ENCODE measurements around the gene ADCY7.

Gene ADCY7

DNA sequence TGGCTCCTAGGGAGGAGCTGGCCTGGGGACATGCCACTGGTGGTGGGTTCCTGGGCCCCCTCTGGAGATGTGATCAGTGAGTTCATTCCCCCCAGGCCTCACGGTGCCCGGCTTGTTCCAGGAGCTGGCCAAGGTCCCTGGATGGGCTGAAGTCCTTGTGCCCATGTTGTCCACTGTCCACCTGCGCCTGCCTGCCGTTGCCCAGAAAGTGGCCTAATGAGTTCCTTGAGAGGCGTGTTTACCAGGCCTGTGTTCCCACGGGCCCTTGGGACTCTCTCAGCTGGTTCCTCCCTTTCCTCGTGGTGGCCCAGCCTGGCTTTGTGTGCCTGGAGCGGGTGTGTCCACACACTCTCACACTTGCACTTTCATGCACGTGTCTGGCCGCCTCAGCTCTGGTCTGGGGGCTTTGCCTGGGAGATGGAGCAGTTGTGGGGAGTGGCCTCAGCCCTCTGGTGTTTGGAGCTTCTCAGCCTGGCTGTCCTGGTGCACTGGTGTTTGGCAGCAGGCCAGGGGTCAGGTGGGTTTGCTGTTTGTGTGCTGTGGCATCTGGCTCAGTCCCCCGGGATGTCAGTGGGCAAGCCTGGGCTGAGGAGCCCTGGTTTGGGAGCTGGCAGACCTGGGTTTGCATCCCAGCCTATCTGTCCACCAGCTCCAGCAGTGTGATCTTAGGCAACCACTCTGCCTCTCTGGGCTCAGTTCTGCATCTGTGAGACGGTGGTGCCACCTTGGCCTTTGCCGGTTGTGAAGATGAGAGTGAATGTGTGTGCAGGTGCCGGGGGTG, 18.0 kb downstream of the ADCY7 start:
- no peak for DNase-seq

GRCh38 chr16:50285406-50286003, 19.2 kb downstream of the ADCY7 start:
- no peak for DNase-seq

GRCh38 chr16:50286681-50287080, 20.3 kb downstream of the ADCY7 start:
- DNase-seq, result no peak

GRCh38 chr16:50288026-50288425, 21.7 kb downstream of the ADCY7 start:
- DNase-seq, result no peak

DNA sequence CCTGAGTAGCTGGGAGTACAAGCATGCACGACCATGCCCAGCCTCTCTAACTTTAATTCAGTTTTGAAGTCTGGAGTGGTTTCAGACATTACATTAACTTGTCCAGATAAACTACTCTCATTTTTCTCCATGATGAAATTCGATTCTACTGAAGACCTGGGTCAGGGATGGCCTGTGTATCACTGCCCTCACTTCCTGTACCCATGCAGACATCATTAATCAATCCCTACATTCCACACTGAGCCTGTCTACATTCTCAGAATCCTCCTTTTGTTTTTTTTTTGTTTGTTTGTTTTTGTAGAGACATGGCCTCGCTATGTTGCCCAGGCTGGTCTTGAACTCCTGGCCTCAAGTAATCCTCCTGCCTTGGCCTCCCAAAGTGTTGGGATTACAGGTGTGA, 22.6 kb downstream of the ADCY7 start:
- DNase-seq, result no peak

DNA sequence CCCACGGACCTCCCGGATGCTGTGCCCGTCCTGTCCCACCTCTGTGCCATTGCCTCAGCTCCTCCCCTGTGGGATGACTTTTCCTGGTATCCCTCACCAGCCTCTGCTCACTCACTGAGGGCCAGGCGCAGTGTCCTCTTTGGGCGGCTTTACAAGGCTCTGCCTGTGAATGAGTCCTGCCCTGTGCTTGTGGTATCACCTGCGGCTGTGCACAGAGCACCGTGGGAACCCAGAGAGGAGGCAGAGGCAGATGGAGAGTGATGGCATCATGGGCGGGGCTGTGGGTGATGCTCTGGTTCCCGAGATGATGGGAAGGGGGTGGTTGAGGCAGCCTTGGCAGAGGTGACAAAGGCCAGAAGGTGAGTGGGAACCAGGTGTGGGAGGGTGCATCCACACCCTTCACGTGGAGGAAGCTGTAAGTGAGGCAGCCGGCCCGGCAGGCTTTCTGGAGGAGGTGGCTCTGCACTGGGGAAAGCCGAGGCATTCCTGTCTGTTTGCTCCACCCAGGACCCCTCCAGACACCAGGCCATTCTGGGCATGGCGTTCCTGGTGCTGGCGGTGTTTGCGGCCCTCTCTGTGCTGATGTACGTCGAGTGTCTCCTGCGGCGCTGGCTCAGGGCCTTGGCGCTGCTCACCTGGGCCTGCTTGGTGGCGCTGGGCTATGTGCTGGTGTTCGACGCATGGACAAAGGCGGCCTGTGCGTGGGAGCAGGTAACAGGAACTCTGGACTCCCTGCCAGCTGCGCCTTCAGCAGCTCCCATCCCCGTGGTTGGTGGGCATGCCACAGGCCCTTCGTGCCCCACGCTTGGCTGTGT, 23.8 kb downstream of the ADCY7 start:
- no peak for DNase-seq

- DNase-seq, result no peak
Observed at GRCh38 chr16:50290856-50291255, 24.5 kb downstream of the ADCY7 start.

DNA sequence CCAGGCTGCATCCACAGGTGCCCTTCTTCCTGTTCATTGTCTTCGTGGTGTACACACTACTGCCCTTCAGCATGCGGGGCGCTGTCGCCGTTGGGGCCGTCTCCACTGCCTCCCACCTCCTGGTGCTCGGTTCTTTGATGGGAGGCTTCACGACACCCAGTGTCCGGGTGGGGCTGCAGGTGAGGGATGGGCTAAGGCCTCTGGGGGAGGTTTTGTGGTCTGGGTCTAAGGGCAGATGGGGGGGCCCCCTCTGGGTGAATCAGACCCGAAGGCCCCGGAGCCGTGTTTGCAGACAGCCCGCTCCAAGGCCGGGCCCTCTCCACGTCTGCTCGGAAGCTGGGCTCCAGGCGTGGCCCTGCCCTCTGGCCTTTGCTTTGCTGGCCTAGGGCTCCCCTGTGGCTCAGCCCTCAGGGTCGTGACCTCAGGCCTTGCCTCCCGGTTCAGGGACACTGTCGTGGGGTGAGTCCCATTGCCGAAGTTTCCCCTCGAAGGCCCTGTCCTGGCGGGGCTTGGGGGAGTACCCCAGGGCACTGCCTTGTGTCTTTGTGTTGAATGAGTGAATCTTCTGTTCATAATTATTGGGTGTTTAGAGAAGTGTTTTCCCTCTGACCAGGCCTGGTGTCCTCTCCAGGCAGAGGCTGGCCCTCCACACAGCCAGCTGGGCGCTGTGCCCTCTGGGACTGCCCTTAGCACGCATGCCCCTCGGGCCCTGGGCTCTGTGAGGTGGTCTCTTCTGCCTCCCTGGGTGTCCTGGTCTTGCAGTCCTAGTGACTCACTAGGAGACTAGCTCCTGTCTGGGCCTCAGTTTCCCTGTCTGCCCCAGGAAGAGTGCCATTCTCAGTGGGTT, 25.6 kb downstream of the ADCY7 start:
- no peak for DNase-seq

- no peak for DNase-seq
Observed at GRCh38 chr16:50292566-50292948, 26.2 kb downstream of the ADCY7 start.

GRCh38 chr16:50293041-50293783, 26.9 kb downstream of the ADCY7 start:
- no peak for DNase-seq

GRCh38 chr16:50293994-50294855, 27.9 kb downstream of the ADCY7 start:
- DNase-seq, result no peak

- DNase-seq, result no peak
Observed at GRCh38 chr16:50294955-50295354, 28.6 kb downstream of the ADCY7 start.

DNA sequence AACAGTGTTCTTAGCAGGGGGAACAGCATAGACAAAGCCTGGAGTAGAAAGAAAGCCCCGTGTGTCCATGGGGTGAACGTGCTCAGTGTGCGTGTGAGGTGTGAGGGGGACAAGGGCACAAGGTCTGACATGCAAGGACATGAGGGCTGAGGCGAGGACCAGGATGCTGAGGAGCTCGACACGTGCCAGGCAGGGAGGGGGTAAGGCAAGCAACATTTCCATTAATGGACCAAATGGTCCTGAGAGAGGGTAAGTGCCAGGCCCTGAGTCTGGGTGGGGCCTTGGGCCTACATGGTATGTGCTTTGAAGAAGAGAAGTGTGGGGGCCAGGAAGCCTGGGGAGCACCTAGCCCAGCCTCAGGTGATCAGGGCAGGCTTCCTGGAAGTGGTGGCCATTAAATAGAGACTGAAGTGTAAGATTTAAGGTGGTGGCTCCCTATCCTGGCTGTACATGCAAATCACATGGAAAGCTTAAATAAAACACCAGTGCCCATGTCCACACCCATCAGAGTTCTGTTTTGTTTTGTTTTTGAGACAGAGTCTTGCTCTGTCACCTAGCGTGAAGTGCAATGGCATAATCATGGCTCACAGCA, 29.3 kb downstream of the ADCY7 start:
- DNase-seq, result no peak

DNA sequence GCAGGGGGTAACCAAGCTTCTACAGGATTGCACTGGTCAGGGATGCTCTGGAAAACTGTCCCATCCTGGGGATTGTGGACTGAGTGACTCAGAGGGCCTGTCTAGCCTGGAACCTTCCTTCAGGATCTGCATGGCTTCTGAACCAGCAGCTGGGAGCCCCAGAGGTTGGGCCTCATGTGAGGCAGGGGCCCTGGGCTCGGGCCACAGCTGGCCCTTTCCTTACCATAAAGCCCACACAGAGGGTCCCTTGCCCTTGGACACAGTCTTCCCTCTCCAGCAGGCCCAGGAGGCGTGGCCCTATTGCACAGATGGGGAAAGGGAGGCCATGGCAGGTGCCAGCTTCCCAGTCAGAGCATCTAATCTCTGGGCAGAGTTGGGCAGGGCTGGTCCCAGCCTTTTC, 30.5 kb downstream of the ADCY7 start:
- no peak for DNase-seq

DNA sequence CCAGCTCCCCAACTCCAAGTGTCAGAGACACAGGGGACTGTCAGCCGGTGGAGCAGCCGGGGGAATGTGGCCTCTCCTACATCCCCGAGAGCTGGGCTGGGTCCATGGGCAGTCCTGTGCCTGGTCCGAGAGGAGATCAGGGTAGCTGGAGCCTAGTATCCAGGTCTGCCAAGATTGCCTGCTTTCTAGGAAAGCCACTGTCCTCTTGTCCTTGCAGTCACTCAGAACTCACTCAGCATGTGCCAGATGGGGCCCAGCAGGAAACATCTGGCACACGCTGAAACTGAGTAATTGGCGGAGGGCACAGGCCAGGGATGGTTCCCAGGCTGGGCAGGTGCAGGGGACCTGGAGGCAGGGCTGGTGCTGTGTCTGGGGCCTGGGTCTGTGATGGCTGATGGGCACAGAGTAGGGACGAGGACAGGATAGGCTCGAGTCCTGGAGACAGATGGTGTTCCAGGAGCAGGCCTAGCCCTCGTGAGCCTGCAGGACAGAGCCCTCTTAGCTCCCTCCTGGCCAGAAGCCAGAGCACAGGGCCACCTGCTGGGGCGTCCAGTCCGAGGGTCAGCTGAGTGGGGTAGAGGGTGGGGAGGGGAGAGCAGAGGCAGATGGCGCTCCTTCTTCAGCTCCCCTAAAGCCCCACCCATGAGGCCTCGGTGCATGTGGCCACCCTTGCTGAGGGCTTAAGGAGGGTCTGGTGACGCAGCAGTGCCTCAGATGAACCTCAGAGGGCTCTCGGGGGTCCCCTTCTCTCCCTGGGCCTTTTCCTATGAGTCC, 31.1 kb downstream of the ADCY7 start:
- DNase-seq, result no peak

- no peak for DNase-seq
Observed at GRCh38 chr16:50298075-50298460, 31.7 kb downstream of the ADCY7 start.

GRCh38 chr16:50298591-50299507, 32.5 kb downstream of the ADCY7 start:
- no peak for DNase-seq

GRCh38 chr16:50299508-50300105, 33.3 kb downstream of the ADCY7 start:
- no peak for DNase-seq
